Cardiac muscle cell (in vitro differentiated cells and primary cell): ENCODE results near the gene LYRM4. TPM values are rescaled to one million over a fixed set of nuclear protein-coding genes. Genes with fewer than 3 reads are reported as not detected.

Experiments used
- DNase-seq, 2 donors: peaks; one replicate each; pipeline versions ENCODE4 v3.0.0 to v3.0.0-alpha.2; 2010 to 2017; ENCODE audit warnings: low read depth in 1 of 2, low spot score in 1 of 2
- H3K27ac ChIP-seq: fragments of 200-600 bp; sonication (generic); 2 replicates; pipeline ENCODE4 v1.5.1; 2016
- H3K27me3 ChIP-seq: fragments of 200-600 bp; sonication (generic); 2 replicates; pipeline ENCODE4 v1.6.0; 2016; ENCODE audit warnings: control low read depth
- H3K36me3 ChIP-seq: fragments of 200-600 bp; sonication (generic); 2 replicates; pipeline ENCODE4 v1.5.1; 2016; ENCODE audit warnings: control low read depth
- H3K4me1 ChIP-seq: fragments of 200-600 bp; sonication (generic); 2 replicates; pipeline ENCODE4 v1.8.1; 2017; ENCODE audit warnings: low read depth, mild to moderate bottlenecking, mixed run types
- H3K4me3 ChIP-seq: fragments of 200-600 bp; sonication (generic); 2 replicates; pipeline ENCODE4 v1.5.1; 2016; ENCODE audit warnings: mild to moderate bottlenecking
- H3K9me3 ChIP-seq: fragments of 200-600 bp; sonication (generic); 2 replicates; pipeline ENCODE4 v1.5.1; 2017; ENCODE audit warnings: low read depth, mild to moderate bottlenecking, control low read depth
- CTCF ChIP-seq: IDR thresholded peaks from 2 replicates; pipeline ENCODE4 v1.5.1; 2012; ENCODE audit warnings: low read depth, mild to moderate bottlenecking, low read length
- polyA plus RNA-seq: library from polyadenylated mRNA; unstranded; fragments of >200 nt; fragmentation: Nextera tagmentation; extraction: Ambion mirVana; gene quantifications from 2 replicates; pipeline ENCODE4 v1.2.1, GENCODE V29; 2016
- total RNA-seq: library from RNA; depleted of rRNA; stranded (reverse); fragments of >200 nt; gene quantifications from 2 replicates; pipeline ENCODE4 v1.2.3, GENCODE V29; 2016

LYRM4 gene
- total and polyA plus RNA-seq, 2 experiments from 2014 or later, result 24.2 to 38.3 TPM

GRCh38 chr6:5164092-5164491 lies 96.7 kb downstream of the LYRM4 start:
- no peaks in the 10 kb centered on the region for H3K36me3 ChIP-seq
- H3K4me3 ChIP-seq, result no peak overlapping the region
- no peaks in the 10 kb centered on the region for H3K4me1 ChIP-seq
- H3K27me3 ChIP-seq, result no peaks in the 10 kb centered on the region
- H3K9me3 ChIP-seq, result no peaks in the 10 kb centered on the region
- H3K27ac ChIP-seq, result no peak overlapping the region
- TF ChIP-seq CTCF, result no peak
- DNase-seq, result no peak

- Histone ChIP-seq H3K36me3 (no peaks in the 10 kb centered on the region), H3K4me1 (no peaks in the 10 kb centered on the region), H3K9me3 (no peaks in the 10 kb centered on the region), H3K27me3 (no peaks in the 10 kb centered on the region), H3K4me3 (no peak overlapping the region), H3K27ac (no peak overlapping the region)
- DNase-seq, result no peak
- no peak for TF ChIP-seq CTCF
Observed at GRCh38 chr6:5163247-5163646, 97.5 kb downstream of the LYRM4 start.

GRCh38 chr6:5162355-5162754 lies 98.4 kb downstream of the LYRM4 start:
- H3K4me1 ChIP-seq, result no peaks in the 10 kb centered on the region
- TF ChIP-seq CTCF, result no peak
- H3K4me3 ChIP-seq, result no peak overlapping the region
- H3K9me3 ChIP-seq, result no peaks in the 10 kb centered on the region
- no peak overlapping the region for H3K27ac ChIP-seq
- DNase-seq, result no peak
- no peaks in the 10 kb centered on the region for H3K27me3 ChIP-seq
- H3K36me3 ChIP-seq, result no peaks in the 10 kb centered on the region

GRCh38 chr6:5160206-5160605 lies 100.5 kb downstream of the LYRM4 start:
- Histone ChIP-seq H3K27me3 (no peaks in the 10 kb centered on the region), H3K27ac (no peak overlapping the region), H3K4me1 (no peaks in the 10 kb centered on the region), H3K4me3 (no peak overlapping the region), H3K9me3 (no peaks in the 10 kb centered on the region), H3K36me3 (no peaks in the 10 kb centered on the region)
- DNase-seq, result no peak
- no peak for TF ChIP-seq CTCF

GRCh38 chr6:5159162-5159561 lies 101.6 kb downstream of the LYRM4 start:
- no peak for DNase-seq
- Histone ChIP-seq H3K27me3 (no peaks in the 10 kb centered on the region), H3K4me3 (no peak overlapping the region), H3K9me3 (no peaks in the 10 kb centered on the region), H3K27ac (no peak overlapping the region), H3K4me1 (no peaks in the 10 kb centered on the region), H3K36me3 (no peaks in the 10 kb centered on the region)
- no peak for TF ChIP-seq CTCF

GRCh38 chr6:5158180-5158579 lies 102.6 kb downstream of the LYRM4 start:
- Histone ChIP-seq H3K27me3 (no peaks in the 10 kb centered on the region), H3K4me3 (no peak overlapping the region), H3K4me1 (no peaks in the 10 kb centered on the region), H3K27ac (no peak overlapping the region), H3K36me3 (no peaks in the 10 kb centered on the region), H3K9me3 (no peaks in the 10 kb centered on the region)
- no peak for TF ChIP-seq CTCF
- DNase-seq, result no peak
